ENCODE results near the gene CCDC97. TPM values are rescaled to one million over a fixed set of nuclear protein-coding genes. Genes with fewer than 3 reads are reported as not detected.
"Not testable (repeated sequence)": the region's sequence is repeated elsewhere in the genome, so short reads cannot be mapped to it uniquely, and the experiment has no call there.

The CCDC97 gene
- total RNA-seq, 2 experiments from 2014 or later, result 33.5 to 36.1 TPM

GRCh38 chr19:41371119-41371518 is 61.1 kb downstream of the CCDC97 start:
- ATAC-seq; CTCF ChIA-PET; H3K27me3 Mint-ChIP-seq (ENCODE audit: low read depth); POLR2A ChIA-PET; H3K9me3 Mint-ChIP-seq (ENCODE audit: insufficient read depth); H3K27ac Mint-ChIP-seq; DNase-seq; H3K4me3 Mint-ChIP-seq; H3K36me3 Mint-ChIP-seq (ENCODE audit: low read depth): not testable (repeated sequence)
- peaks cover 19% of the 10 kb centered on the region for H3K4me1 Mint-ChIP-seq (ENCODE audit: low read depth)

GRCh38 chr19:41371541-41371940 is 61.6 kb downstream of the CCDC97 start:
- CTCF ChIA-PET, result no interaction called here
- Mint-ChIP-seq H3K36me3 (ENCODE audit: low read depth) (no peaks in the 10 kb centered on the region), H3K27me3 (ENCODE audit: low read depth) (no peaks in the 10 kb centered on the region), H3K4me1 (ENCODE audit: low read depth) (peaks cover 16% of the 10 kb centered on the region), H3K9me3 (ENCODE audit: insufficient read depth) (no peaks in the 10 kb centered on the region), H3K4me3 (no peak overlapping the region), H3K27ac (no peak overlapping the region)
- DNase-seq (no peak), ATAC-seq (no peak)
- POLR2A ChIA-PET, result no interaction called here

- ChIA-PET POLR2A (no interaction called here), CTCF (interaction anchor here (1.0 kb wide), 1 partner anchor 67 kb away, joined by 3 read pairs; the partner anchor contains the start of gene DMAC2)
- no peaks in the 10 kb centered on the region for H3K27me3 Mint-ChIP-seq (ENCODE audit: low read depth)
Measured at GRCh38 chr19:41372501-41372900, 62.5 kb downstream of the CCDC97 start.

DNA sequence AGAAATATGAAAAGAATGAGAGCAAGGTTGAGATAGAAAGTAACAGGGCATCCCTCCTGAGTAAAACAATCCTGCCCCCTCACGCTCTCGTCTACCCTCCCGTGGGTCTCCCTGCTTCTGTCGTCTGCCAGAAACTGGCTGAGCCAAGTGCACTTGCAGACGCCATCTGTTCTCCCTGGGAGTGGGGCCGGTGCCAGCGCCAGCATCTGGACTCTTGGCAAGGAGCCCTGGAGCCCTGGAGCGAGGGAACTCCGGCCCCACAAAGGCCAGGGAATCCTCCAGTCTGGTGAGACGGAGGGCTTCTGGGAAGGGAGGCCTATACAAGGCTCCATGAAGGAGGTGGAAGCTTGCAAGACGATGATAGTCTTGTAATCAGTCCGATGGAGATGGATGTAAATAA is 64.0 kb downstream of the CCDC97 start:
- H3K36me3 Mint-ChIP-seq (ENCODE audit: low read depth), result no peaks in the 10 kb centered on the region
- CTCF ChIA-PET, result no interaction called here
- DNase-seq (no peak), ATAC-seq (no peak)
- H3K27ac Mint-ChIP-seq, result no peak overlapping the region
- POLR2A ChIA-PET, result no interaction called here
- H3K27me3 Mint-ChIP-seq (ENCODE audit: low read depth), result no peaks in the 10 kb centered on the region
- no peak overlapping the region for H3K4me3 Mint-ChIP-seq
- no peaks in the 10 kb centered on the region for H3K9me3 Mint-ChIP-seq (ENCODE audit: insufficient read depth)
- peaks cover 22% of the 10 kb centered on the region for H3K4me1 Mint-ChIP-seq (ENCODE audit: low read depth)

More at GRCh38 chr19:41372501-41372900, 62.5 kb downstream of the CCDC97 start:
- no peak for ATAC-seq
- Mint-ChIP-seq H3K27ac (no peak overlapping the region), H3K9me3 (ENCODE audit: insufficient read depth) (no peaks in the 10 kb centered on the region), H3K4me1 (ENCODE audit: low read depth) (peaks cover 24% of the 10 kb centered on the region), H3K4me3 (no peak overlapping the region), H3K36me3 (ENCODE audit: low read depth) (no peaks in the 10 kb centered on the region)
- no peak for DNase-seq

Other genes starting within 250 kb of the CCDC97 start
- gene CYP2A13, start 221.7 kb upstream of the CCDC97 start, total RNA-seq, result not detected
- not detected for gene CYP2F1, start 195.7 kb upstream of the CCDC97 start, total RNA-seq
- under 1 TPM; 0.83 to 0.95 TPM for gene CYP2S1, start 117.0 kb upstream of the CCDC97 start, total RNA-seq
- gene AXL, start 90.9 kb upstream of the CCDC97 start, total RNA-seq, result not detected
- 100 to 1,000 TPM; 332 to 340 TPM for gene HNRNPUL1, start 45.8 kb upstream of the CCDC97 start, total RNA-seq
- gene TGFB1, start 43.8 kb downstream of the CCDC97 start, total RNA-seq, result 100 to 1,000 TPM; 210 to 231 TPM
- gene B9D2, start 54.0 kb downstream of the CCDC97 start, total RNA-seq, result 10 to 100 TPM; 10.6 to 12.8 TPM
- gene TMEM91, start 66.4 kb downstream of the CCDC97 start, total RNA-seq, result 1 to 10 TPM; 5.3 to 6.4 TPM
- 10 to 100 TPM; 25.3 to 26.6 TPM for gene EXOSC5, start 87.2 kb downstream of the CCDC97 start, total RNA-seq
- gene BCKDHA, start 87.6 kb downstream of the CCDC97 start, total RNA-seq, result 10 to 100 TPM; 15.8 to 24.5 TPM
- 1 to 10 TPM; 2.9 to 5.2 TPM for gene B3GNT8, start 117.2 kb downstream of the CCDC97 start, total RNA-seq
- 10 to 100 TPM; 44.8 to 47.0 TPM for gene DMAC2, start 129.7 kb downstream of the CCDC97 start, total RNA-seq
- not detected for gene ERICH4, start 133.0 kb downstream of the CCDC97 start, total RNA-seq